NCI-H1694 (cell line): ENCODE results near the gene NADSYN1.

Experiments
- DNase-seq: peaks from one replicate; lab custom pipeline; 2025; lab: John Stamatoyannopoulos, UW

Gene NADSYN1

GRCh38 chr11:71433648-71434450 lies 19.2 kb upstream of the NADSYN1 start:
- no peak for DNase-seq

- DNase-seq: no peak
Observed at GRCh38 chr11:71434576-71435130, 18.4 kb upstream of the NADSYN1 start.

- DNase-seq: no peak
Observed at GRCh38 chr11:71435278-71435951, 17.6 kb upstream of the NADSYN1 start.

- DNase-seq: no peak
Observed at GRCh38 chr11:71436861-71437260, 16.1 kb upstream of the NADSYN1 start.

GRCh38 chr11:71437399-71437798 lies 15.6 kb upstream of the NADSYN1 start:
- DNase-seq: no peak

GRCh38 chr11:71437879-71438278 lies 15.1 kb upstream of the NADSYN1 start:
- DNase-seq: no peak

GRCh38 chr11:71438650-71439049 lies 14.4 kb upstream of the NADSYN1 start:
- no peak for DNase-seq

- DNase-seq: no peak
Observed at GRCh38 chr11:71440021-71440755, 12.8 kb upstream of the NADSYN1 start.

- DNase-seq: no peak
Observed at GRCh38 chr11:71441251-71441650, 11.8 kb upstream of the NADSYN1 start.

- no peak for DNase-seq
Observed at GRCh38 chr11:71442123-71442522, 10.9 kb upstream of the NADSYN1 start.

- no peak for DNase-seq
Observed at GRCh38 chr11:71442880-71443279, 10.1 kb upstream of the NADSYN1 start.

- DNase-seq: no peak
Observed at GRCh38 chr11:71443736-71444445, 9.1 kb upstream of the NADSYN1 start.

- no peak for DNase-seq
Observed at GRCh38 chr11:71444811-71445210, 8.2 kb upstream of the NADSYN1 start.

- no peak for DNase-seq
Observed at GRCh38 chr11:71446150-71446549, 6.9 kb upstream of the NADSYN1 start.

- no peak for DNase-seq
Observed at GRCh38 chr11:71446942-71447688, 5.9 kb upstream of the NADSYN1 start.

- no peak for DNase-seq
Observed at GRCh38 chr11:71447791-71448256, 5.2 kb upstream of the NADSYN1 start.

GRCh38 chr11:71448257-71449171 lies 4.5 kb upstream of the NADSYN1 start, which contains the start of gene DHCR7:
DHCR7 (minus strand) TSS chr11:71448393; CDS start chr11:71444952, 3,441 bp downstream.
- DNase-seq: peak; percentile 75

- no peak for DNase-seq
Observed at GRCh38 chr11:71449596-71449995, 3.4 kb upstream of the NADSYN1 start.

- DNase-seq: no peak
Observed at GRCh38 chr11:71450507-71450906, 2.5 kb upstream of the NADSYN1 start.

- no peak for DNase-seq
Observed at GRCh38 chr11:71450939-71451338, 2.1 kb upstream of the NADSYN1 start.
